ENCODE data around the gene NOL4L.

NOL4L gene

DNA sequence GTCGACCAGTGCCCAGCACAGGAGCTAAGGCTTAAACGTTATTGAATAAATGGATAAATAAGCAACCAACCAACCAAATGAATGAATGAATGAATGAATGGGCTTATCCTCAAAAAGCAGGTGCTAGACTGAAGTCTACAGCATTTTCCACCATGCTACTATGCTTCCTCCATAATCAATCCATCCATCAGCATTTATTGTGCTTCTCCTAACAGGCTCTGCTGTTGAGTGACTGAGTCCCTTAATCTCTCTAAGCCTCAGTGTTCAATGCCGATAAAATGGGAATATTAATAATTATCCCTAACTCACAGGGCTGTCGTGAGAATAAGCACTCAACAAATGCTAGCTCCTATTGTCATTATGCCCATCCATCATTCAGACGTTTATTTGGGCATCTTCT is 4.6 kb upstream of the NOL4L start:
- peaks cover 16% of the 10 kb centered on the region for H3K27me3 ChIP-seq (ENCODE audit: insufficient read depth, poor library complexity, severe bottlenecking)
- TF ChIP-seq, protein P1, sequence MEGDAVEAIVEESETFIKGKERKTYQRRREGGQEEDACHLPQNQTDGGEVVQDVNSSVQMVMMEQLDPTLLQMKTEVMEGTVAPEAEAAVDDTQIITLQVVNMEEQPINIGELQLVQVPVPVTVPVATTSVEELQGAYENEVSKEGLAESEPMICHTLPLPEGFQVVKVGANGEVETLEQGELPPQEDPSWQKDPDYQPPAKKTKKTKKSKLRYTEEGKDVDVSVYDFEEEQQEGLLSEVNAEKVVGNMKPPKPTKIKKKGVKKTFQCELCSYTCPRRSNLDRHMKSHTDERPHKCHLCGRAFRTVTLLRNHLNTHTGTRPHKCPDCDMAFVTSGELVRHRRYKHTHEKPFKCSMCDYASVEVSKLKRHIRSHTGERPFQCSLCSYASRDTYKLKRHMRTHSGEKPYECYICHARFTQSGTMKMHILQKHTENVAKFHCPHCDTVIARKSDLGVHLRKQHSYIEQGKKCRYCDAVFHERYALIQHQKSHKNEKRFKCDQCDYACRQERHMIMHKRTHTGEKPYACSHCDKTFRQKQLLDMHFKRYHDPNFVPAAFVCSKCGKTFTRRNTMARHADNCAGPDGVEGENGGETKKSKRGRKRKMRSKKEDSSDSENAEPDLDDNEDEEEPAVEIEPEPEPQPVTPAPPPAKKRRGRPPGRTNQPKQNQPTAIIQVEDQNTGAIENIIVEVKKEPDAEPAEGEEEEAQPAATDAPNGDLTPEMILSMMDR (IDR thresholded peaks at IDR 0.05; ENCODE audit: insufficient read depth, low read length) = no peak
- no peak for TF ChIP-seq SPI1 (IDR thresholded peaks at IDR 0.05; ENCODE audit: borderline replicate concordance, low read depth)
- TF ChIP-seq, protein P2, sequence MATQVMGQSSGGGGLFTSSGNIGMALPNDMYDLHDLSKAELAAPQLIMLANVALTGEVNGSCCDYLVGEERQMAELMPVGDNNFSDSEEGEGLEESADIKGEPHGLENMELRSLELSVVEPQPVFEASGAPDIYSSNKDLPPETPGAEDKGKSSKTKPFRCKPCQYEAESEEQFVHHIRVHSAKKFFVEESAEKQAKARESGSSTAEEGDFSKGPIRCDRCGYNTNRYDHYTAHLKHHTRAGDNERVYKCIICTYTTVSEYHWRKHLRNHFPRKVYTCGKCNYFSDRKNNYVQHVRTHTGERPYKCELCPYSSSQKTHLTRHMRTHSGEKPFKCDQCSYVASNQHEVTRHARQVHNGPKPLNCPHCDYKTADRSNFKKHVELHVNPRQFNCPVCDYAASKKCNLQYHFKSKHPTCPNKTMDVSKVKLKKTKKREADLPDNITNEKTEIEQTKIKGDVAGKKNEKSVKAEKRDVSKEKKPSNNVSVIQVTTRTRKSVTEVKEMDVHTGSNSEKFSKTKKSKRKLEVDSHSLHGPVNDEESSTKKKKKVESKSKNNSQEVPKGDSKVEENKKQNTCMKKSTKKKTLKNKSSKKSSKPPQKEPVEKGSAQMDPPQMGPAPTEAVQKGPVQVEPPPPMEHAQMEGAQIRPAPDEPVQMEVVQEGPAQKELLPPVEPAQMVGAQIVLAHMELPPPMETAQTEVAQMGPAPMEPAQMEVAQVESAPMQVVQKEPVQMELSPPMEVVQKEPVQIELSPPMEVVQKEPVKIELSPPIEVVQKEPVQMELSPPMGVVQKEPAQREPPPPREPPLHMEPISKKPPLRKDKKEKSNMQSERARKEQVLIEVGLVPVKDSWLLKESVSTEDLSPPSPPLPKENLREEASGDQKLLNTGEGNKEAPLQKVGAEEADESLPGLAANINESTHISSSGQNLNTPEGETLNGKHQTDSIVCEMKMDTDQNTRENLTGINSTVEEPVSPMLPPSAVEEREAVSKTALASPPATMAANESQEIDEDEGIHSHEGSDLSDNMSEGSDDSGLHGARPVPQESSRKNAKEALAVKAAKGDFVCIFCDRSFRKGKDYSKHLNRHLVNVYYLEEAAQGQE (IDR thresholded peaks at IDR 0.05; ENCODE audit: insufficient replicate concordance, low read depth) = no peak
- no peak for TF ChIP-seq GABPA (IDR thresholded peaks at IDR 0.05; ENCODE audit: low read depth)
- no peak for TF ChIP-seq POLR2AphosphoS5 (IDR thresholded peaks at IDR 0.05; ENCODE audit: low read depth)
- no peak overlapping the region for H3K4me3 ChIP-seq (replicated peaks; ENCODE audit: insufficient read depth, low read length)
- no peak for DNase-seq (ENCODE audit: low read depth in 1 of 2, low spot score in 1 of 2)
- H3K27ac ChIP-seq (replicated peaks) = no peak overlapping the region

DNA sequence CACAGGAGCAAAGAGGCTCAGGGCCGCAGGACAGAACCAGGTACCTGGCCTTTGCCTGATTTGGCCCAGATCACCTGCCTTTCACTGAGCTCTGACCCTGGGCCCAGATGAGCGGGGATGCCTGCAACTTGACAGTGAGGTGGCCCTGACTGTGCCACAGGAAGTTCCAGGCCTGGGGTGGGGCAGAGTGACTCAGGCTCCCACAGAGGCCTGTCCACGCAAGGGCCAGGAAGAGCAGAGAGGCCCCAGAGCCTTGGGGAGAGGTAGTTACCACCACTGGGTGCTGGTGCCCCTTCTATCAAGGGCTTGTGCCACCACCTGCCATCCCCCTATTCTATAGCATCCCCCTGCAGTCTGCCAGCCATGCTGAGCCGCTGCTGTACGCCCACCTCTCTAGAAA is 4.1 kb upstream of the NOL4L start:
- Histone ChIP-seq H3K4me3 (replicated peaks; ENCODE audit: insufficient read depth, low read length) (no peak overlapping the region), H3K27me3 (ENCODE audit: insufficient read depth, poor library complexity, severe bottlenecking) (peaks cover 16% of the 10 kb centered on the region), H3K27ac (replicated peaks) (no peak overlapping the region)
- no peak for DNase-seq (ENCODE audit: low read depth in 1 of 2, low spot score in 1 of 2)
- no peak for TF ChIP-seq SPI1 (IDR thresholded peaks at IDR 0.05; ENCODE audit: borderline replicate concordance, low read depth)
- TF ChIP-seq, protein P1 (IDR thresholded peaks at IDR 0.05; ENCODE audit: insufficient read depth, low read length) = no peak
- TF ChIP-seq POLR2AphosphoS5 (IDR thresholded peaks at IDR 0.05; ENCODE audit: low read depth) = no peak
- TF ChIP-seq, protein P2 (IDR thresholded peaks at IDR 0.05; ENCODE audit: insufficient replicate concordance, low read depth) = no peak
- TF ChIP-seq GABPA (IDR thresholded peaks at IDR 0.05; ENCODE audit: low read depth) = no peak

DNA sequence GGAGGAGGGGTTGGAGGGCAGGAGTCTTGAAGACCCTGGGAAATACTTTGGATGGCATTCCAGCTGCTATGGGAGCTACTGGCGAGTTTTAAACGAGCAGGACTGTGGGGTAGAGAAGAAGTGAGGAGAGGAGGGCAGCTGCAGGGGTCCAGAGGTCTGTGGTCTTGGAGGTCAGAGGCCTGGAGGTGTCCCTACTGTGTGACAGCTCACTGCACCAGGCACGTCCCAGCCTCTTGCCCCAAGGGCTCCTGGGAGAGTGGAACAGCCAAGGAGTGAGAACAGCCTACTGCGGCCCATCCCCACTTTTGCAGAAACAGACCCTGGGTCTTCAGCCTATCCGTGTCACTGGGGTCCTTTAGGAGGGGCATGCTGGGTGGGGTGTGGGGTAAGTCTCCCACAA is 2.9 kb upstream of the NOL4L start:
- H3K27ac ChIP-seq (replicated peaks) = no peak overlapping the region
- peaks cover 16% of the 10 kb centered on the region for H3K27me3 ChIP-seq (ENCODE audit: insufficient read depth, poor library complexity, severe bottlenecking)
- no peak for DNase-seq (ENCODE audit: low read depth in 1 of 2, low spot score in 1 of 2)
- TF ChIP-seq, protein P2 (IDR thresholded peaks at IDR 0.05; ENCODE audit: insufficient replicate concordance, low read depth) = no peak
- no peak for TF ChIP-seq GABPA (IDR thresholded peaks at IDR 0.05; ENCODE audit: low read depth)
- TF ChIP-seq POLR2AphosphoS5 (IDR thresholded peaks at IDR 0.05; ENCODE audit: low read depth) = no peak
- TF ChIP-seq, protein P1 (IDR thresholded peaks at IDR 0.05; ENCODE audit: insufficient read depth, low read length) = no peak
- no peak for TF ChIP-seq SPI1 (IDR thresholded peaks at IDR 0.05; ENCODE audit: borderline replicate concordance, low read depth)
- H3K4me3 ChIP-seq (replicated peaks; ENCODE audit: insufficient read depth, low read length) = no peak overlapping the region

Measured in HL-60 (cell line).